Stimulated activated CD4-positive, alpha-beta T cell treated with anti-CD3 and anti-CD28 coated beads, Interleukin-2, amount 100 ng/mL, for 4 hours (primary cell): Measurements from ENCODE around the gene RBBP4.

Experiments
- DNase-seq: peaks from one replicate; pipeline ENCODE4 v3.0.0-alpha.2; 2020; ENCODE audit warnings: low read depth

RBBP4 gene

GRCh38 chr1:32719681-32720275, 68.8 kb downstream of the RBBP4 start:
- DNase-seq, result no peak

GRCh38 chr1:32724678-32725614, 73.9 kb downstream of the RBBP4 start:
- DNase-seq, result peak; percentile 11

- no peak for DNase-seq
These were observed 74.6 kb downstream of the RBBP4 start for GRCh38 chr1:32725615-32725982.

GRCh38 chr1:32727876-32728275, 76.9 kb downstream of the RBBP4 start:
- DNase-seq, result no peak

- DNase-seq, result no peak
These were observed 77.5 kb downstream of the RBBP4 start for GRCh38 chr1:32728413-32729077.

- no peak for DNase-seq
These were observed 78.4 kb downstream of the RBBP4 start for GRCh38 chr1:32729254-32730046.

GRCh38 chr1:32733582-32734321, 82.7 kb downstream of the RBBP4 start:
- DNase-seq, result no peak
